Chondrocyte (in vitro differentiated cells): ENCODE data around the gene ZNF521. TPM values are rescaled to one million over a fixed set of nuclear protein-coding genes. Genes with fewer than 3 reads are reported as not detected.

Experiments used
- DNase-seq: peaks from one replicate; pipeline ENCODE4 v3.0.0; 2021; ENCODE audit warnings: mixed read lengths, low spot score
- H3K27ac Mint-ChIP-seq: one replicate; pipeline ENCODE4 v1.8.0; 2021; ENCODE audit warnings: mild to moderate bottlenecking, moderate library complexity, mixed read lengths; ENCODE audit not compliant: unreplicated experiment
- H3K27me3 Mint-ChIP-seq: 2 replicates; pipeline ENCODE4 v1.8.0; 2021; ENCODE audit warnings: low read depth, mixed read lengths
- H3K36me3 Mint-ChIP-seq: 2 replicates; pipeline ENCODE4 v1.8.0; 2021; ENCODE audit warnings: low read depth, mixed read lengths
- H3K4me1 Mint-ChIP-seq: 2 replicates; pipeline ENCODE4 v1.8.0; 2021; ENCODE audit warnings: low read depth, mild to moderate bottlenecking, mixed read lengths
- H3K4me3 Mint-ChIP-seq: one replicate; pipeline ENCODE4 v1.8.0; 2021; ENCODE audit warnings: mild to moderate bottlenecking, moderate library complexity, mixed read lengths; ENCODE audit not compliant: unreplicated experiment
- H3K9me3 Mint-ChIP-seq: 2 replicates; pipeline ENCODE4 v1.8.0; 2021; ENCODE audit warnings: low read depth, mixed read lengths
- CTCF ChIP-seq: fragments of 200-600 bp; sonication (generic); IDR thresholded peaks from 2 replicates; pipeline ENCODE4 v1.5.0; 2021; ENCODE audit warnings: antibody characterized with exemption, mild to moderate bottlenecking, moderate library complexity
- total RNA-seq: library from RNA; stranded (reverse); gene quantifications from 3 replicates; pipeline ENCODE4 v1.2.1, GENCODE V29; 2021

Gene ZNF521
- total RNA-seq, 1 donor from 2014 or later = 29.7 TPM

GRCh38 chr18:25174324-25174723 is 177.6 kb downstream of the ZNF521 start:
- H3K27ac Mint-ChIP-seq = no peak overlapping the region
- H3K27me3 Mint-ChIP-seq = no peaks in the 10 kb centered on the region
- no peak for TF ChIP-seq CTCF
- no peaks in the 10 kb centered on the region for H3K36me3 Mint-ChIP-seq
- peaks cover 5% of the 10 kb centered on the region for H3K4me1 Mint-ChIP-seq
- no peak for DNase-seq
- H3K4me3 Mint-ChIP-seq = no peak overlapping the region
- no peaks in the 10 kb centered on the region for H3K9me3 Mint-ChIP-seq

- no peak overlapping the region for H3K27ac Mint-ChIP-seq
- peaks cover 22% of the 10 kb centered on the region for H3K4me1 Mint-ChIP-seq
- H3K27me3 Mint-ChIP-seq = no peaks in the 10 kb centered on the region
- peaks cover 1% of the 10 kb centered on the region for H3K36me3 Mint-ChIP-seq
- no peaks in the 10 kb centered on the region for H3K9me3 Mint-ChIP-seq
- H3K4me3 Mint-ChIP-seq = no peak overlapping the region
- no peak for DNase-seq
- no peak for TF ChIP-seq CTCF
Observed at GRCh38 chr18:25171334-25171733, 180.6 kb downstream of the ZNF521 start.

- H3K4me3 Mint-ChIP-seq = no peak overlapping the region
- H3K27ac Mint-ChIP-seq = no peak overlapping the region
- no peaks in the 10 kb centered on the region for H3K27me3 Mint-ChIP-seq
- H3K4me1 Mint-ChIP-seq = peaks cover 31% of the 10 kb centered on the region
- DNase-seq = no peak
- H3K9me3 Mint-ChIP-seq = no peaks in the 10 kb centered on the region
- no peak for TF ChIP-seq CTCF
- peaks cover 1% of the 10 kb centered on the region for H3K36me3 Mint-ChIP-seq
Observed at GRCh38 chr18:25170402-25170801, 181.6 kb downstream of the ZNF521 start.

- H3K4me1 Mint-ChIP-seq = peaks cover 38% of the 10 kb centered on the region
- H3K36me3 Mint-ChIP-seq = peaks cover 1% of the 10 kb centered on the region
- no peaks in the 10 kb centered on the region for H3K9me3 Mint-ChIP-seq
- H3K4me3 Mint-ChIP-seq = no peak overlapping the region
- DNase-seq = no peak
- TF ChIP-seq CTCF = no peak
- no peaks in the 10 kb centered on the region for H3K27me3 Mint-ChIP-seq
- no peak overlapping the region for H3K27ac Mint-ChIP-seq
Observed at GRCh38 chr18:25169701-25170100, 182.3 kb downstream of the ZNF521 start.

GRCh38 chr18:25167612-25168410 is 184.2 kb downstream of the ZNF521 start:
- no peak overlapping the region for H3K27ac Mint-ChIP-seq
- no peak for DNase-seq

More at GRCh38 chr18:25167612-25168410, 184.2 kb downstream of the ZNF521 start:
- Mint-ChIP-seq H3K9me3 (no peaks in the 10 kb centered on the region), H3K36me3 (peaks cover 1% of the 10 kb centered on the region), H3K4me3 (no peak overlapping the region), H3K27me3 (no peaks in the 10 kb centered on the region), H3K4me1 (peaks cover 50% of the 10 kb centered on the region)
- TF ChIP-seq CTCF = no peak
